Neural progenitor cell (in vitro differentiated cells): ENCODE results near the gene MRM1.

Experiments used
- CTCF ChIP-seq: fragments of 200-600 bp; sonication (generic); IDR thresholded peaks from 2 replicates; pipeline ENCODE4 v1.5.1; 2017; ENCODE audit warnings: antibody characterized with exemption, mild to moderate bottlenecking
- EZH2 ChIP-seq: fragments of 200-600 bp; sonication (generic); IDR thresholded peaks from 2 replicates; pipeline ENCODE4 v1.6.1; 2017; ENCODE audit warnings: antibody characterized with exemption, mild to moderate bottlenecking, moderate library complexity
- EZH2phosphoT487 ChIP-seq: fragments of 200-600 bp; sonication (generic); IDR thresholded peaks from 2 replicates; pipeline ENCODE4 v1.6.1; 2017; ENCODE audit warnings: antibody characterized with exemption

DNA sequence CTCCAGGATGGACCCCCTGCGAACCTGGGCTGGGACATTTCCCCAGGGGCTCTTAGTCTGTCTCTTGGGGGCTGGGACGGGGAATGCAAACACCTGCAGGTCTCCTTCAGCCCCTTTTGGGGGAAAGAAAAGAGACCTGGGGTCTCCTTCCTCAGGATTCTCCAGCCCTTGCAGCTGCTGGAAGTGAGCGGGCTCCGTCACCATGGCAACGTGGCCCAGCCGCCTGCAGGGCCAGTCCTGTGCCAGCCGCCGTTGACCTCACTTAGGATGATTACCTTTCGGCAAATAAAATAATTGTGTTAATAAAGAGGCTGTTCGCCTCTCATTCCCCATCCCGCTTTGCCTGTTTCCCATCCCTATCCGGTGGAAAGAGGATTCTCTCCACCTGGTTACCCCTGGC is 25.7 kb downstream of the MRM1 start:
- no peak for TF ChIP-seq CTCF
- TF ChIP-seq EZH2phosphoT487 = no peak
- no peak for TF ChIP-seq EZH2
